Neural cell (in vitro differentiated cells): ENCODE measurements around the gene NOP9. TPM values are rescaled to one million over a fixed set of nuclear protein-coding genes. Genes with fewer than 3 reads are reported as not detected.
"Not testable (repeated sequence)": the region's sequence is repeated elsewhere in the genome, so short reads cannot be mapped to it uniquely, and the experiment has no call there.

Experiments used
- H2AFZ ChIP-seq: fragments of 200-600, 300-800 bp; sonication (generic), shearing (Covaris generic); 2 replicates; pipeline ENCODE4 v1.6.0; 2014; ENCODE audit warnings: low read depth, mild to moderate bottlenecking, antibody characterized with exemption, low read length, moderate library complexity
- H3F3A ChIP-seq: fragments of 200-600 bp; shearing (Covaris generic); 2 replicates; pipeline ENCODE4 v1.6.1; 2016; ENCODE audit warnings: mild to moderate bottlenecking, moderate library complexity, mixed read lengths, antibody characterized with exemption, low read length; ENCODE audit not compliant: insufficient read depth, poor library complexity, severe bottlenecking
- H3K27ac ChIP-seq: fragments of 200-600, 300-800 bp; sonication (generic), shearing (Covaris generic); 2 replicates; pipeline ENCODE4 v1.5.1; 2014; ENCODE audit warnings: mild to moderate bottlenecking, low read length, moderate library complexity
- H3K27me3 ChIP-seq: fragments of 300-800, 200-600 bp; sonication (generic), shearing (Covaris generic); 2 replicates; pipeline ENCODE4 v1.6.0; 2014; ENCODE audit warnings: mild to moderate bottlenecking, low read depth, low read length, moderate library complexity; ENCODE audit not compliant: insufficient read depth
- H3K36me3 ChIP-seq: fragments of 300-800, 200-600 bp; sonication (generic), shearing (Covaris generic); 2 replicates; pipeline ENCODE4 v1.5.1; 2014; ENCODE audit warnings: mild to moderate bottlenecking, antibody characterized with exemption, low read length, moderate library complexity; ENCODE audit not compliant: insufficient read depth
- H3K4me2 ChIP-seq: fragments of 300-800, 200-600 bp; sonication (generic), shearing (Covaris generic); 2 replicates; pipeline ENCODE4 v1.6.0; 2014; ENCODE audit warnings: mild to moderate bottlenecking, low read length
- H3K4me3 ChIP-seq: fragments of 300-800, 200-600 bp; sonication (generic), shearing (Covaris generic); 2 replicates; pipeline ENCODE4 v1.5.1; 2014; ENCODE audit warnings: mild to moderate bottlenecking, low read length, moderate library complexity
- H3K79me2 ChIP-seq: fragments of 200-600 bp; shearing (Covaris generic); replicated peaks from 2 replicates; pipeline ENCODE4 v1.6.0; 2014; ENCODE audit warnings: mild to moderate bottlenecking, low read length, moderate library complexity; ENCODE audit not compliant: insufficient read depth
- H3K9ac ChIP-seq: fragments of 300-800, 200-600 bp; sonication (generic), shearing (Covaris generic); 2 replicates; pipeline ENCODE4 v1.6.1; 2016; ENCODE audit warnings: mild to moderate bottlenecking, low read length, mixed read lengths
- H3K9me2 ChIP-seq: fragments of 200-600 bp; shearing (Covaris generic); 2 replicates; pipeline ENCODE4 v1.6.1; 2016; ENCODE audit warnings: mild to moderate bottlenecking, low read length, mixed read lengths; ENCODE audit not compliant: insufficient read depth
- H3K9me3 ChIP-seq: fragments of 200-600, 300-800 bp; sonication (generic), shearing (Covaris generic); 2 replicates; pipeline ENCODE4 v1.6.1; 2016; ENCODE audit warnings: mild to moderate bottlenecking, mixed run types, low read length, moderate library complexity, mixed read lengths
- H4K20me1 ChIP-seq: fragments of 200-600 bp; shearing (Covaris generic); 2 replicates; pipeline ENCODE4 v1.6.1; 2016; ENCODE audit warnings: mild to moderate bottlenecking, mixed run types; ENCODE audit not compliant: insufficient read depth
- EP300 ChIP-seq: fragments of 450-650 bp; conservative IDR thresholded peaks from 2 replicates; pipeline ENCODE4 v1.6.1; 2014; ENCODE audit warnings: antibody characterized with exemption, mild to moderate bottlenecking, moderate library complexity; ENCODE audit not compliant: poor library complexity, severe bottlenecking
- EZH2 ChIP-seq: fragments of 200-600, 300-800 bp; shearing (Covaris generic), sonication (generic); IDR thresholded peaks from 2 replicates; pipeline ENCODE4 v1.6.1; 2014; ENCODE audit warnings: antibody characterized with exemption, low read length, borderline replicate concordance, mild to moderate bottlenecking; ENCODE audit not compliant: insufficient read depth, poor library complexity, severe bottlenecking
- MXI1 ChIP-seq: fragments of 450-650 bp; conservative IDR thresholded peaks from 2 replicates; pipeline ENCODE4 v1.6.1; 2014; ENCODE audit warnings: antibody characterized with exemption, mild to moderate bottlenecking; ENCODE audit not compliant: poor library complexity, severe bottlenecking
- POLR2AphosphoS5 ChIP-seq: IDR thresholded peaks from 2 replicates; pipeline ENCODE4 v1.6.1; 2012
- RAD21 ChIP-seq: fragments of 450-650 bp; conservative IDR thresholded peaks from 2 replicates; pipeline ENCODE4 v1.6.1; 2014; ENCODE audit warnings: antibody characterized with exemption, mild to moderate bottlenecking, moderate library complexity
- SMC3 ChIP-seq: fragments of 450-650 bp; conservative IDR thresholded peaks from 2 replicates; pipeline ENCODE4 v1.6.1; 2014; ENCODE audit warnings: antibody characterized with exemption, mild to moderate bottlenecking, moderate library complexity; ENCODE audit not compliant: poor library complexity
- TAF1 ChIP-seq: IDR thresholded peaks from 2 replicates; pipeline ENCODE4 v1.6.1; 2012; ENCODE audit warnings: low read depth
- polyA plus RNA-seq: library from polyadenylated mRNA; depleted of rRNA; stranded (reverse); fragments of >200 nt; gene quantifications from 2 replicates; pipeline ENCODE4 v1.2.3, GENCODE V29; 2014
- TF ChIP-seq, protein P1 (sequence below): fragments of 450-650 bp; IDR thresholded peaks from 2 replicates; pipeline ENCODE4 v1.5.1; 2014; ENCODE audit warnings: antibody characterized with exemption, mild to moderate bottlenecking, moderate library complexity; ENCODE audit not compliant: poor library complexity, severe bottlenecking
- TF ChIP-seq, protein P2 (sequence below): IDR thresholded peaks from 2 replicates; pipeline ENCODE4 v1.6.1; 2012; ENCODE audit warnings: borderline replicate concordance

NOP9 gene
- polyA plus RNA-seq, 1 donor from 2014 or later = 13.0 TPM

DNA sequence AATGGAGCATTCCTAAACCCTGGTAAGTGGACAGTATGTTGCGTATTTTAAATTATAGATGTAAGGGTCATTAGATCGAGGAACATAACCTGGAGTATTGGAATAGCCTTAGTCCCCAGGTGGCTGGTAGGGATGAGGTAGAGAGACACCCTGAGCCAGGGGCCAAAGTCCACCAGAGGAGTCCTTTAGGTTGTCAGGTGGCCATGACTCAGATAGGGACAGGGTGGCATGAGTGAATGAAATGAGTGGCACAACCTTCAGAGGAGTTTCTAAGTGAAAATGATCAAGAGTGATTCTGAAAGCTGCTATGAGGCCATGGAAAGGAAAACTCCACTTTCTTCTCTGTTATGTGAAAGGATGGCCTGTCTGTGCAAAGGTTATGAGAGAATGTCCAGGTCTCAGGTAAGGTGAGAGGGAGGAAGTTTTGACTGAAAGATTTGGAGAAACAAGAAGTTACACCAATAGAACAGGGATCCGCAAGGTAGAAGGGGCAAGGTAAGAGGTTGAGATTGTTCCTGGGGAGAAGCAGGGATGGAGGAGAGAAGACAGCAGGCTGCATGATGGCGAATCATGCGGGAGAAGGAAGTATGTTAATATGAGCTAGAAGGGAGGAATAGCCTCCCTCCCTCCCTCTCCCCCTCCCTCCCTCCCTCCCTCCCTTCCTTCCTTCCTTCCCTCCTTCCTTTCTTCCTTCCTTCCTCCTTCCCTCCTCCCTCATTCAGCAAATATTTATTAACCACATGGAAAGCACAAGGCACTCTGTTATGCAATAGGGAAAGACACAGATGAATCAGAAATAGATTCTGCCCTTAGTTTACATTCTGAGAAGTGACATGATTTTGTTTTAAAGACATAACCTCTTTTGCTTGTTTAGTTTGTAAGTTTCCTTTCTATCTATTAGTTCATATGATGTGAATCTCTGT is 54.2 kb downstream of the NOP9 start:
- Histone ChIP-seq H3K79me2 (no peaks in the 10 kb centered on the region), H3K9ac (no peak overlapping the region), H3K9me3 (no peaks in the 10 kb centered on the region), H3K4me3 (no peak overlapping the region), H4K20me1 (no peaks in the 10 kb centered on the region), H3K36me3 (no peaks in the 10 kb centered on the region), H3K27ac (no peak overlapping the region), H3K4me2 (no peak overlapping the region), H2AFZ (no peak overlapping the region), H3F3A (no peaks in the 10 kb centered on the region), H3K27me3 (peaks cover 6% of the 10 kb centered on the region), H3K9me2 (no peaks in the 10 kb centered on the region)
- TF ChIP-seq TAF1 = no peak
- TF ChIP-seq MXI1 = no peak
- TF ChIP-seq RAD21 = no peak
- TF ChIP-seq, protein P1, sequence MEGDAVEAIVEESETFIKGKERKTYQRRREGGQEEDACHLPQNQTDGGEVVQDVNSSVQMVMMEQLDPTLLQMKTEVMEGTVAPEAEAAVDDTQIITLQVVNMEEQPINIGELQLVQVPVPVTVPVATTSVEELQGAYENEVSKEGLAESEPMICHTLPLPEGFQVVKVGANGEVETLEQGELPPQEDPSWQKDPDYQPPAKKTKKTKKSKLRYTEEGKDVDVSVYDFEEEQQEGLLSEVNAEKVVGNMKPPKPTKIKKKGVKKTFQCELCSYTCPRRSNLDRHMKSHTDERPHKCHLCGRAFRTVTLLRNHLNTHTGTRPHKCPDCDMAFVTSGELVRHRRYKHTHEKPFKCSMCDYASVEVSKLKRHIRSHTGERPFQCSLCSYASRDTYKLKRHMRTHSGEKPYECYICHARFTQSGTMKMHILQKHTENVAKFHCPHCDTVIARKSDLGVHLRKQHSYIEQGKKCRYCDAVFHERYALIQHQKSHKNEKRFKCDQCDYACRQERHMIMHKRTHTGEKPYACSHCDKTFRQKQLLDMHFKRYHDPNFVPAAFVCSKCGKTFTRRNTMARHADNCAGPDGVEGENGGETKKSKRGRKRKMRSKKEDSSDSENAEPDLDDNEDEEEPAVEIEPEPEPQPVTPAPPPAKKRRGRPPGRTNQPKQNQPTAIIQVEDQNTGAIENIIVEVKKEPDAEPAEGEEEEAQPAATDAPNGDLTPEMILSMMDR = no peak

DNA sequence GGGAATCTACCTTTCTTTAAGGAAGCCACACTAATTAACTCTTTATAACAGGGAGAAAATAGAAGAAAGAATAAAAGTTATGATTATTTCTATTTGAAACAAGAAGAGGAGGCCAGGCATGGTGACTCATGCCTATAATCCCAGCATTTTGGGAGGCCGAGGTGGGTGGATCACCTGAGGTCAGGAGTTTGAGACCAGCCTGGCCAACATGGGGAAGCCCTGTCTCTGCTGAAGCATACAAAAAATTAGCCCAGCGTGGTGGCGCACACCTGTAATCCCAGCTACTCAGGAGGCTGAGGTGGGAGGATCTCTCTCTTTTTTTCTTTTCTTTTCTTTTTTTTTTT is 54.8 kb downstream of the NOP9 start:
- not testable (repeated sequence) for H3K27ac ChIP-seq, H3K79me2 ChIP-seq, H3K36me3 ChIP-seq, H2AFZ ChIP-seq, H3F3A ChIP-seq, H4K20me1 ChIP-seq, H3K9me3 ChIP-seq, H3K9me2 ChIP-seq, H3K4me2 ChIP-seq, H3K4me3 ChIP-seq, H3K9ac ChIP-seq
- peaks cover 11% of the 10 kb centered on the region for H3K27me3 ChIP-seq

DNA sequence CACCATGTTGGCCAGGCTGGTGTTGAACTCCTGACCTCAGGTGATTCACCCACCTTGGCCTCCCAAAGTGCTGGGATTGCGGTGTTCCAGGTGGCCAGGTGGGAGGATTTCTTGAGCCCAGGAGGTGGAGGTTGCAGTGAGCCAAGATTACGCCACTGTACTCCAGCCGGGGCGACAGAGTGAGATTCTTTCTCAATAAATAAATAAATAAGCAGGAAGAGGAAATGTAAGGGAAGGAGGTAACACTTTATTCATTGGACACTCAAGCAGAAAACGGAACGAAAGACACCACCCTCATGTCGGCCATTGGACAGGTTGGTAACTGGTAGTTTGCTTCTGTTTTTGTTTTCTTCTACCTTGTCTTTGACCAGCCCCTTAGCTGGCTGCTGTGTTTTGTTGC is 55.4 kb downstream of the NOP9 start:
- Histone ChIP-seq H3K9me2 (no peaks in the 10 kb centered on the region), H3K27me3 (peaks cover 11% of the 10 kb centered on the region), H3K9me3 (no peaks in the 10 kb centered on the region), H3K4me3 (no peak overlapping the region), H3K79me2 (no peaks in the 10 kb centered on the region), H3F3A (no peaks in the 10 kb centered on the region), H4K20me1 (no peaks in the 10 kb centered on the region), H3K36me3 (no peaks in the 10 kb centered on the region), H2AFZ (no peak overlapping the region), H3K4me2 (no peak overlapping the region), H3K9ac (no peak overlapping the region), H3K27ac (no peak overlapping the region)
- TF ChIP-seq TAF1 = no peak

DNA sequence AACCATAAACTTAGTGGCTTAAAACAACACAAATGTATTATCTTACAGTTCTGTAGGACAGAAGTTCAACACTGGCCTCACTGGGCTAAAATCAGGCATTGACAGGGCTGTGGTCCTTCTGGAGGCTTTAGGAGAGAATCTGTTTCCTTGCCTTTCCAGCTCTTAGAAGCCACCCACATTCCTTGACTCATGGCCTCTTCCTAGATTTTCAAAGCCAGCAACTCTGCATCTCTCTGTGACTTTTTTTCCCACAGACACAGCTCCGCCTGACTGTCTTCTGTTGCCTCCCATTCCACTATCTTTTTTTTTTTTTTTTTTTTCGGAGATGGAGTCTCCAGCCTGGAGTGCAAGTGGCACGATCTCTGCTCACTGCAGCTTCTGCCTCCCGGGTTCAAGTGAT is 56.6 kb downstream of the NOP9 start:
- Histone ChIP-seq H2AFZ (no peak overlapping the region), H3K9me2 (no peaks in the 10 kb centered on the region), H3K79me2 (no peaks in the 10 kb centered on the region), H3K4me2 (no peak overlapping the region), H3K27ac (no peak overlapping the region), H4K20me1 (no peaks in the 10 kb centered on the region), H3F3A (no peaks in the 10 kb centered on the region), H3K9ac (no peak overlapping the region), H3K9me3 (no peaks in the 10 kb centered on the region), H3K4me3 (no peak overlapping the region), H3K36me3 (no peaks in the 10 kb centered on the region), H3K27me3 (peaks cover 11% of the 10 kb centered on the region)
- no peak for TF ChIP-seq POLR2AphosphoS5
- no peak for TF ChIP-seq EZH2
- no peak for TF ChIP-seq SMC3
- no peak for TF ChIP-seq RAD21
- TF ChIP-seq TAF1 = no peak
- TF ChIP-seq EP300 = no peak
- TF ChIP-seq, protein P2, sequence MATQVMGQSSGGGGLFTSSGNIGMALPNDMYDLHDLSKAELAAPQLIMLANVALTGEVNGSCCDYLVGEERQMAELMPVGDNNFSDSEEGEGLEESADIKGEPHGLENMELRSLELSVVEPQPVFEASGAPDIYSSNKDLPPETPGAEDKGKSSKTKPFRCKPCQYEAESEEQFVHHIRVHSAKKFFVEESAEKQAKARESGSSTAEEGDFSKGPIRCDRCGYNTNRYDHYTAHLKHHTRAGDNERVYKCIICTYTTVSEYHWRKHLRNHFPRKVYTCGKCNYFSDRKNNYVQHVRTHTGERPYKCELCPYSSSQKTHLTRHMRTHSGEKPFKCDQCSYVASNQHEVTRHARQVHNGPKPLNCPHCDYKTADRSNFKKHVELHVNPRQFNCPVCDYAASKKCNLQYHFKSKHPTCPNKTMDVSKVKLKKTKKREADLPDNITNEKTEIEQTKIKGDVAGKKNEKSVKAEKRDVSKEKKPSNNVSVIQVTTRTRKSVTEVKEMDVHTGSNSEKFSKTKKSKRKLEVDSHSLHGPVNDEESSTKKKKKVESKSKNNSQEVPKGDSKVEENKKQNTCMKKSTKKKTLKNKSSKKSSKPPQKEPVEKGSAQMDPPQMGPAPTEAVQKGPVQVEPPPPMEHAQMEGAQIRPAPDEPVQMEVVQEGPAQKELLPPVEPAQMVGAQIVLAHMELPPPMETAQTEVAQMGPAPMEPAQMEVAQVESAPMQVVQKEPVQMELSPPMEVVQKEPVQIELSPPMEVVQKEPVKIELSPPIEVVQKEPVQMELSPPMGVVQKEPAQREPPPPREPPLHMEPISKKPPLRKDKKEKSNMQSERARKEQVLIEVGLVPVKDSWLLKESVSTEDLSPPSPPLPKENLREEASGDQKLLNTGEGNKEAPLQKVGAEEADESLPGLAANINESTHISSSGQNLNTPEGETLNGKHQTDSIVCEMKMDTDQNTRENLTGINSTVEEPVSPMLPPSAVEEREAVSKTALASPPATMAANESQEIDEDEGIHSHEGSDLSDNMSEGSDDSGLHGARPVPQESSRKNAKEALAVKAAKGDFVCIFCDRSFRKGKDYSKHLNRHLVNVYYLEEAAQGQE = no peak
- no peak for TF ChIP-seq MXI1
- TF ChIP-seq, protein P1 = no peak
